ENCODE results near the gene MAPK14.

The MAPK14 gene

GRCh38 chr6:36035225-36035624 is 7.6 kb downstream of the MAPK14 start:
- no peak for DNase-seq (ENCODE audit: low read depth in 2 of 2)

GRCh38 chr6:36038120-36038876 is 10.7 kb downstream of the MAPK14 start:
- DNase-seq (ENCODE audit: low read depth in 2 of 2), result no peak

GRCh38 chr6:36039112-36039511 is 11.5 kb downstream of the MAPK14 start:
- DNase-seq (ENCODE audit: low read depth in 2 of 2), result no peak

DNA sequence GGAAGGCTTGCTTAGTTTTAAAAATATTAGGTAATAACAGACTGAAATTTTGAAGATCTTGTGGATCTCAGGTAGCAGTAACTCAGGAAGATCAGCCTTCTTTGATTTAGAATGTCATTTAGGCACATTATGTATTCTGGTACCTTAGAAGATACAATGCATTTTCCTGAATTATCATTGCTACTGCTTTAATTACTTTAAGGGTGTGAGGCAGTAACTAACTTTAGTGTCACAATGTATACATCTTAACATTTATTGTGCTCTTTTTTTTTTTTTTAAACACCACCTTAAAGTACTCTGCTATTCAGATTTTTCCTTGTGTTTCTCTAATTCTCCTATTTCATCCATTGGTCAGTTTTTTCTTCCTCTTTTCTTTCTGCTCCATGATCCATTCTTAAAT is 13.3 kb downstream of the MAPK14 start:
- no peak for DNase-seq (ENCODE audit: low read depth in 2 of 2)

- DNase-seq (ENCODE audit: low read depth in 2 of 2), result no peak
These were observed 15.1 kb downstream of the MAPK14 start for GRCh38 chr6:36042618-36043260.

GRCh38 chr6:36049582-36049981 is 22.0 kb downstream of the MAPK14 start:
- DNase-seq (ENCODE audit: low read depth in 2 of 2), result no peak

- no peak for DNase-seq (ENCODE audit: low read depth in 2 of 2)
These were observed 22.7 kb downstream of the MAPK14 start for GRCh38 chr6:36050305-36050704.

DNA sequence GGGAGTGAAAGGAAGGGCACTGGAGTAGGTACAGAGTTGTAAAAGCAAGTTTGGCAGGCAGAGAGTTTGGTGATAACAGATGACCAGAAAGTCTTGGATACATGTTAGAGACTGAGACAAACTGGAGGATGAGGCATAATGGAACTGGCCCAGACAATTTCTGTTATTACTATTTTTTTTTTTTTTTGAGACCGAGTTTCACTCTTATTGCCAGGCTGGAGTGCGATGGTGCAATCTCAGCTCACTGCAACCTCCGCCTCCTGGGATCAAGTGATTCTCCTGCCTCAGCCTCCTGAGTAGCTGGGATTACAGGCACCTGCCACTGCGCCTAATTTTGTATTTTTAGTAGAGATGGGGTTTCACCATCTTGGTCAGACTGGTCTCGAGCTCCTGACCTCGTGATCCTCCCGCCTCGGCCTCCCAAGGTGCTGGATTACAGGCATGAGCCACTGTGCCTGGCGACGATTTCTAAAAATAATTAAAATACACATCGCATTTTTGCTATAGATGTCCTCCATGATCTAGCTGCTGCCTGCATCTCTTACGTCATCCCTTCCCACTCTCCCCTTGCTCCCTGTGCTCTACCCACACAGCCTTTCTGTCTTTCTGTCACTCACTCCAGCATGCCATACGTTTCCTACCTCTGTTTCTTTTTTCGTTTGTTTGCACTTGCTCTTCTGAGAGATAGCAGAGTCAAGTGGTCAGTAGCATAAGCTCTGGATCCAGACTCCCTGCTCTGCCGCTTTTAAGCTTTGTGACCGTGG is 23.5 kb downstream of the MAPK14 start:
- DNase-seq (ENCODE audit: low read depth in 2 of 2), result no peak

GRCh38 chr6:36052097-36052496 is 24.5 kb downstream of the MAPK14 start:
- no peak for DNase-seq (ENCODE audit: low read depth in 2 of 2)

DNA sequence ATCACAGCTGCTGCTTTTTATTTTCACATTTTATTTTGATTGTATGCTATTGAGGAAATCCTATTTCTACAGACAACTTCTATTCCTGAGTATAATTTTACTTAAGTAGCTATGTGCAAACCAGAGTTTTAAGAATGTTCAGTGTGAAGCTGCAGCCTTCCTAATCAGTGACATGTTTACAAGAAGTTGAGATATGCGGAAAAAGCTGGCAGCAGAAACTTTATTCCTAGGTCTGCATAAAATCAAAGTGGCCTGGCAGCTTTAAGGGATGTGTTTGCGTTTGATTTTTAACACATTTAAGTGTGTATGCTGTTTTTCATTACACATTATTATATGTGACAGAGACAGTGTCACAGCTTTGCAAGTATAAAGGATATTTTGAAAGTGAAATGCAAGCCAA is 26.3 kb downstream of the MAPK14 start:
- no peak for DNase-seq (ENCODE audit: low read depth in 2 of 2)

DNA sequence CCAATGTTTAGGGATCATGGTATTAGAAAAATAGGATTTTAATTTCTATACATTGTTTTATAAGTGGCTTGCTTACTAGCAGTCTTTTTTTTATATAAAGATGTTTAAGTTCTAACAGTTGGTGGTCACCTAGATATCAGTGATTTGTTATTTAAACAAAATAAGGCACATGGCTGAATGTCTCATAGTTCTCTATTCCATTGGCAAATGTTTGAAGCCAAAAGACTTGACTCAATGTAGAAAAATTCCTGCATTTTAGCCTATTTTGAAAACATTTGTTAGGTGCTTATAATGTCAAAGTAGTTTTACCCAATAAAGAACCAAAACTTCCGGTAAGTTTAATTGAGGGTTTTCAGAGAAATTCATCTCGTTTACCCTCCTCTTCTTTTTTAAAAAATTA is 26.8 kb downstream of the MAPK14 start:
- no peak for DNase-seq (ENCODE audit: low read depth in 2 of 2)

GRCh38 chr6:36054956-36055355 is 27.3 kb downstream of the MAPK14 start:
- no peak for DNase-seq (ENCODE audit: low read depth in 2 of 2)

GRCh38 chr6:36056178-36056577 is 28.6 kb downstream of the MAPK14 start:
- no peak for DNase-seq (ENCODE audit: low read depth in 2 of 2)

GRCh38 chr6:36061236-36061635 is 33.6 kb downstream of the MAPK14 start:
- DNase-seq (ENCODE audit: low read depth in 2 of 2), result no peak

- DNase-seq (ENCODE audit: low read depth in 2 of 2), result no peak
These were observed 34.6 kb downstream of the MAPK14 start for GRCh38 chr6:36062247-36062646.

DNA sequence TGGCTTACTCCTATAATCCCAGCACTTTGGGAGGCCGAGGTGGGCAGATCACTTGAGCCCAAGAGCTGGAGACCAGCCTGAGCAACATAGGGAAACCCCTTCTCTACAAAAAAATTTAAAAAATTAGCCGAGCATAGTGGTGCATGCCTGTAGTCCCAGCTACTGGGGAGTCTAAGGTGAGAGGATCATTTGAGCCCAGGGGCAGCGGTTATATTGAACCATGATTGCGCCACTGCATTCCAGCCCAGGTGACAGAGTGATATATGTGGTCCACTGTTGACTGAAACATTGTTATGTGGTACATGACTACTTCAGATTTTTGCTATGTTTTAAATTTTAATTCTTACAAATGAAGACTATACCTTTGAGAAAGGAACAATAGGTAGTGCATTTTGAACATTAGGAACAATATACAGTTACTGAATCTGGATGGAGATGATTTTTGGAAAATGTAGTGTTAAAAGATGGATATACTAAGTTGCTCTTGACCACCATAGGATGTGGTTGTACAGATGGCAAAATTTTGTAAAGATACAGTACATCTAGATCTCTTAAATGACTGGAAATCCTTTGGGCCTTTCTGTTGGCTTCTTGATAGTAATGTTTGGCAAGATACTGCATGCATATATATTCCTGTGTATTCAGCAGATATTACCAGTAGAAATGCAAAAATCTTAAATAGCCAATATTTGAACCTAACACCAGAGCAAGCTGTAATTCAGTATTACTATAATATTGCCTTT is 35.9 kb downstream of the MAPK14 start:
- no peak for DNase-seq (ENCODE audit: low read depth in 2 of 2)

GRCh38 chr6:36064770-36065396 is 37.3 kb downstream of the MAPK14 start:
- no peak for DNase-seq (ENCODE audit: low read depth in 2 of 2)

DNA sequence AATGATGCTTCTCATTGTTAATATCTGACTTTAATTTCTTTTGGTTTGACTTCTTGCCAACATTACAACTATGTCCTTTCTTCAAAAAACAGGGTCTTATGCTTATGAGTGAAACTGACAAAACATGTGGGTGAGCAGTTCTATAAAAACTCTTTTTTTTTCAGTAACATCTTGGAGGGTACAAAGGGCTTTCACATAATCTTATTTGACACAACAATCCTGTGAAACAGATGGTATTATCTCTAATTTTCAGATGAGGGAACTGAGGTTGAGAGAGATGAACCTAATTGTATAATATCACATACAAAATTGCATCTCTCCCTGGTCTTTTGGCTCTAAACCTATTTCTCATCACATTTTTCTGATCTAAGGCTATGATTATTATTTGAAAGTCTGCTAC is 38.3 kb downstream of the MAPK14 start:
- DNase-seq (ENCODE audit: low read depth in 2 of 2), result no peak

- DNase-seq (ENCODE audit: low read depth in 2 of 2), result no peak
These were observed 39.2 kb downstream of the MAPK14 start for GRCh38 chr6:36066817-36067216.

DNA sequence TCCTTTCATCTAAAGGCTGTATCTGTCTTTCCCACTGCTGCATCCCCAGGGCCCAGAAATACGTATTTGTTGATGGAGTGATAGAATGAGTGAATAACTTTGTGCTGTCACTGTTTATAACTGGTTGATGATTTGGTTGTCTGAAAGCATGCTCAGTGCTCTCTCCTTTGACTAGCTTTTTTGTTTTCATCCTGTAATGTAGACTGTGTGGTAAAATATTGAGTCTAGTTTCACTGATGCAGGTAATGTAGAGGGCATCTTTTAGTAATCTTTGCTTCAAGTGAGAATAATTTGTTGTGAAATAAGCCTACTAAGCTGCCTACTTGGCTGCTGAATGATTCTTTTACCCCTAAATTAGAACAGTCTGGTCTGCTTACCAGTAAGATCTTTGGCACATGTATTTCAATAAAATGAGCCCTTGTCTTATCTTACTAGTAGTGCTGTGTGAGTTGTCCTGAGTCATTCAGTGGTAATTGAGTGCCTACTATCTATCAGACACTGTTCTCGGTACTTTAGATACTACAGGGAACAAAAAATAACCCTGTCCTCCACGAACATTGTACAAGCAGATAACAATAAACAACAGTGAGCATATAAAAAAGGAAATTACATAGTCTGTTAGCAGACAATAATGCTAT is 39.9 kb downstream of the MAPK14 start:
- DNase-seq (ENCODE audit: low read depth in 2 of 2), result no peak

GRCh38 chr6:36068012-36068392 is 40.4 kb downstream of the MAPK14 start:
- no peak for DNase-seq (ENCODE audit: low read depth in 2 of 2)
